ENCODE results near the gene DLX4. TPM values are rescaled to one million over a fixed set of nuclear protein-coding genes. Genes with fewer than 3 reads are reported as not detected.

Gene DLX4
- total and polyA plus RNA-seq, 5 donors = 0.09 to 0.12 TPM; not detected in 3

GRCh38 chr17:49949634-49950033, 19.4 kb upstream of the DLX4 start:
- no peak overlapping the region for H3K4me3 ChIP-seq (ENCODE audit: low read length)
- H3K27ac ChIP-seq (ENCODE audit: low read length) = no peak overlapping the region
- no peaks in the 10 kb centered on the region for H3K9me3 ChIP-seq (ENCODE audit: control insufficient read depth, low read length)
- intact Hi-C loops (cut with DNase I) = loop anchor here in 1 of 4 donors (5.0 kb wide), 1 partner anchor 48 kb away; the partner anchor contains the start of gene DLX3
- H3K4me1 ChIP-seq (ENCODE audit: control insufficient read depth, insufficient read depth, low read length) = no peaks in the 10 kb centered on the region
- ATAC-seq (no peak), DNase-seq (no peak)
- H3K27me3 ChIP-seq (ENCODE audit: control insufficient read depth, insufficient read depth) = no peaks in the 10 kb centered on the region
- 79% methylated on average over 2 of the region's 2 CpGs for WGBS

- Histone ChIP-seq H3K9me3 (ENCODE audit: control insufficient read depth, low read length) (no peaks in the 10 kb centered on the region), H3K4me1 (ENCODE audit: control insufficient read depth, insufficient read depth, low read length) (no peaks in the 10 kb centered on the region), H3K27me3 (ENCODE audit: control insufficient read depth, insufficient read depth) (no peaks in the 10 kb centered on the region), H3K4me3 (ENCODE audit: low read length) (no peak overlapping the region), H3K27ac (ENCODE audit: low read length) (no peak overlapping the region)
- intact Hi-C loops (cut with DNase I) = loop anchor here in 1 of 4 donors (5.0 kb wide), 1 partner anchor 46 kb away; the partner anchor contains the start of gene DLX3
- WGBS = 45% methylated on average over 14 of the region's 14 CpGs
- ATAC-seq (no peak), DNase-seq (peak in 1 of 3 donors; percentile 41)
These were observed 17.5 kb upstream of the DLX4 start for GRCh38 chr17:49951362-49952082.

DNA sequence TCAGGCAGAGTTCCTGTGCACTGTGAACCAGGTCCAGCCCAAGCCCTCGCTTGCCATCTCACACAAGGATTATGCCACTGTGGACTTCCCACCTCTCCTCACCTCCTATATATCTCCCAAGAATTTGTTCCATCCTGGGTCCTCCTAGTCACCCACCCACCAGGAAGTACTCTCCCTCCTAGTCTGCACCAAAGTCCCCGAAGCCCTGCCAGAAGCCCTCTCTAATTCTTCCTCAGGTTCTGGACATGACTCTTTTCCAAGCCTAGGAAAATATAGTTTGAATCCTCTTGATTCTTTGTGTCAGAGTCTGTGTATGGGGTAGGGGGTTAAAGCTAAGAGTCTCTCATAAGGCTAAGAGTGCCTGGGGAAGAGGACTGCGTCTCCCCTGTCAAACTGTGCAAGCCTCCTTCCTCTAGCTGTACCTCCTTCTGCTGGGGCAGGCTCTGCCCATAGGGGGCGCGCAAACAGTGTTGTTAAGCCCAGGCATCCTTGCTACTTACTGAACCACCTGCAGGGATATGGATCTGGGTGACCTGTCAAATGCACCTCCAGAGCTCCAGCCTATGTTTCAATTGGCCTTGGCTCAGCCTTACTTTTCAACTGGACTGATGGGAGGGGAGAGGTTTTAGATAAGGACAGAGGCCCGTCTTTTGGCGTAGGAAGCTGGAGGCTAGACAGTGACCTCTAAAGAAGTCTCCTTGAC, 16.6 kb upstream of the DLX4 start:
- Histone ChIP-seq H3K27ac (ENCODE audit: low read length) (no peak overlapping the region), H3K9me3 (ENCODE audit: control insufficient read depth, low read length) (no peaks in the 10 kb centered on the region), H3K4me1 (ENCODE audit: control insufficient read depth, insufficient read depth, low read length) (no peaks in the 10 kb centered on the region), H3K4me3 (ENCODE audit: low read length) (no peak overlapping the region), H3K27me3 (ENCODE audit: control insufficient read depth, insufficient read depth) (no peaks in the 10 kb centered on the region)
- 37% methylated on average over 7 of the region's 7 CpGs for WGBS
- ATAC-seq (peak; percentile 63 to 79), DNase-seq (peak; percentile 73 to 92 (median 90))
- intact Hi-C loops (cut with DNase I) = loop anchor here in 1 of 4 donors (5.0 kb wide), 1 partner anchor 45 kb away; the partner anchor contains the start of gene DLX3

- peak; percentile 28 to 70 for ATAC-seq
- DNase-seq = no peak
- H3K4me1 ChIP-seq (ENCODE audit: control insufficient read depth, insufficient read depth, low read length) = no peaks in the 10 kb centered on the region
- intact Hi-C loops (cut with DNase I) = loop anchor here in 1 of 4 donors (5.0 kb wide), 1 partner anchor 44 kb away; the partner anchor contains the start of gene DLX3
- no peak overlapping the region for H3K27ac ChIP-seq (ENCODE audit: low read length)
- no peak overlapping the region for H3K4me3 ChIP-seq (ENCODE audit: low read length)
- 66% methylated on average over 8 of the region's 8 CpGs for WGBS
- no peaks in the 10 kb centered on the region for H3K9me3 ChIP-seq (ENCODE audit: control insufficient read depth, low read length)
- no peaks in the 10 kb centered on the region for H3K27me3 ChIP-seq (ENCODE audit: control insufficient read depth, insufficient read depth)
These were observed 16.0 kb upstream of the DLX4 start for GRCh38 chr17:49952912-49953497.

DNA sequence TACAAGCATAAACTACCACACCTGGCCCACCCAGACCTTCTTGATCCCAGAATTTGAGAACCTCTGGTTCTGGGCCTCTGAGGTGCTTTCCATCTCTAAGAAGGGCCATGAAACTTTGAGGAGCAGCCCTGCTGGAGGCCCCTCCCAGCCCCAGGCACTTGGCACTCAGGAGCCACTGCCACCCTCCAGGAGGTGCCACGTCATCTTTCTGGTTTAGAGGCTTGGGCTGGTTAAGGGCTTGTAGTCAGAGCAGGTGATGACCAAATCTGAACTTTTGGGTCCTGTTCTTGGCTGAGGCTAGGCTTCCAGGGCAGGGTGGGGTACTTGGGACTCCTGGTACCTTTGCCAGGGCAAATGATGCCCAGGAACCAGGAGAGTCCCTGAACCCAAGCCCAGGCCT, 13.8 kb upstream of the DLX4 start:
- Histone ChIP-seq H3K4me1 (ENCODE audit: control insufficient read depth, insufficient read depth, low read length) (no peaks in the 10 kb centered on the region), H3K27me3 (ENCODE audit: control insufficient read depth, insufficient read depth) (no peaks in the 10 kb centered on the region), H3K9me3 (ENCODE audit: control insufficient read depth, low read length) (no peaks in the 10 kb centered on the region), H3K4me3 (ENCODE audit: low read length) (no peak overlapping the region), H3K27ac (ENCODE audit: low read length) (no peak overlapping the region)
- intact Hi-C loops (cut with DNase I) = no loop called here
- ATAC-seq (no peak), DNase-seq (peak in 1 of 3 donors; percentile 12)
- WGBS = 79% methylated on average over 1 of the region's 1 CpG

- H3K27ac ChIP-seq (ENCODE audit: low read length) = no peak overlapping the region
- ATAC-seq (no peak), DNase-seq (peak in 1 of 3 donors; percentile 6)
- intact Hi-C loops (cut with DNase I) = no loop called here
- 57% methylated on average over 4 of the region's 4 CpGs for WGBS
- H3K27me3 ChIP-seq (ENCODE audit: control insufficient read depth, insufficient read depth) = no peaks in the 10 kb centered on the region
- H3K4me1 ChIP-seq (ENCODE audit: control insufficient read depth, insufficient read depth, low read length) = no peaks in the 10 kb centered on the region
- no peaks in the 10 kb centered on the region for H3K9me3 ChIP-seq (ENCODE audit: control insufficient read depth, low read length)
- no peak overlapping the region for H3K4me3 ChIP-seq (ENCODE audit: low read length)
These were observed 12.2 kb upstream of the DLX4 start for GRCh38 chr17:49956780-49957179.

- no peaks in the 10 kb centered on the region for H3K9me3 ChIP-seq (ENCODE audit: control insufficient read depth, low read length)
- H3K4me3 ChIP-seq (ENCODE audit: low read length) = no peak overlapping the region
- intact Hi-C loops (cut with DNase I) = no loop called here
- H3K27ac ChIP-seq (ENCODE audit: low read length) = no peak overlapping the region
- DNase-seq = peak in 1 of 3 donors; percentile 3
- no peaks in the 10 kb centered on the region for H3K27me3 ChIP-seq (ENCODE audit: control insufficient read depth, insufficient read depth)
- 74% methylated on average over 3 of the region's 3 CpGs for WGBS
- no peaks in the 10 kb centered on the region for H3K4me1 ChIP-seq (ENCODE audit: control insufficient read depth, insufficient read depth, low read length)
- ATAC-seq = no peak
These were observed 11.6 kb upstream of the DLX4 start for GRCh38 chr17:49957350-49957749.

GRCh38 chr17:49958723-49959122, 10.3 kb upstream of the DLX4 start:
- Histone ChIP-seq H3K4me3 (ENCODE audit: low read length) (no peak overlapping the region), H3K9me3 (ENCODE audit: control insufficient read depth, low read length) (no peaks in the 10 kb centered on the region), H3K4me1 (ENCODE audit: control insufficient read depth, insufficient read depth, low read length) (no peaks in the 10 kb centered on the region), H3K27me3 (ENCODE audit: control insufficient read depth, insufficient read depth) (no peaks in the 10 kb centered on the region), H3K27ac (ENCODE audit: low read length) (no peak overlapping the region)
- intact Hi-C loops (cut with DNase I) = no loop called here
- WGBS = 90% methylated on average over 4 of the region's 4 CpGs
- peak in 1 of 3 donors; percentile 4 for DNase-seq
- ATAC-seq = no peak

DNA sequence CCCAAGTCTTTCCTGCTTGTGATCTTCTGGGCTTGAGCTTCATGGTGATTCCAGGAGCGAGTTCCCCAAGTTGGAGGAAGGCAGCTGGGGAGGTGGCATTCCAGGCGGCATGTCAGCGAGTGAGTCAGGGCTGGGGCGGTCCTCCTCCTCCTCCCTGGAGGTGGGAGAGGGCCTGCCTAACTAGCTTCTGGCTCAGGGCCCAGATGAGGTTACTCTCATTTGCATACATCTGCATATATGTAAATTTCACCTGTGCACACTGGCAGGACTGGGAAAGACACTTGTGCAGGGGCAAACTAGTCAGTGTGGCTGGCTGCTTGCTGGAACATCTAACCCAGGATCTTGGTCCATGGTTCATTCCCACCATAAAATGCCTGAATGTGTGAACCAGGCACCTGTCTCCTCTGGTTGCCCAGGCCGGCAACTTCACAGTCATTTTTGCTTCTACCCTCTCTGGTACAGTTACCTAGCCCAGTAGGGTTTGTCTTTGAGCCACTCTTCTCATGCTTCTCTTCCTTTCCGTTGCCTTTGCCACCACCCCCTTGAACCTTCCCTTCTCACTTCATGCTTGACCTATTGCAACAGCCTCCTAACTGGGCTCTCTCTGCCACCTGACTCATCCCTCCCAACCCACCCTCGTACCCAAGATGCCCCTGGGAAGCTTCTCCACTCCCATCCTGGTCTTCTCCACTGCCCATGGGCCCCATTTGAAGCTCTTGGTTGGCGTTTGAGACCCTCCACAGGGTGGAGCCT, 9.6 kb upstream of the DLX4 start:
- DNase-seq (peak in 1 of 3 donors; percentile 30), ATAC-seq (no peak)
- 68% methylated on average over 8 of the region's 8 CpGs for WGBS
- intact Hi-C loops (cut with DNase I) = no loop called here
- H3K9me3 ChIP-seq (ENCODE audit: control insufficient read depth, low read length) = no peaks in the 10 kb centered on the region
- no peaks in the 10 kb centered on the region for H3K27me3 ChIP-seq (ENCODE audit: control insufficient read depth, insufficient read depth)
- H3K4me3 ChIP-seq (ENCODE audit: low read length) = no peak overlapping the region
- no peak overlapping the region for H3K27ac ChIP-seq (ENCODE audit: low read length)
- H3K4me1 ChIP-seq (ENCODE audit: control insufficient read depth, insufficient read depth, low read length) = no peaks in the 10 kb centered on the region

GRCh38 chr17:49962599-49963308, 6.2 kb upstream of the DLX4 start:
- peak in 1 of 3 donors; percentile 50 for DNase-seq
- no peak overlapping the region for H3K27ac ChIP-seq (ENCODE audit: low read length)
- H3K4me1 ChIP-seq (ENCODE audit: control insufficient read depth, insufficient read depth, low read length) = no peaks in the 10 kb centered on the region
- intact Hi-C loops (cut with DNase I) = no loop called here
- H3K9me3 ChIP-seq (ENCODE audit: control insufficient read depth, low read length) = no peaks in the 10 kb centered on the region
- no peak overlapping the region for H3K4me3 ChIP-seq (ENCODE audit: low read length)
- 11% methylated on average over 11 of the region's 11 CpGs for WGBS
- H3K27me3 ChIP-seq (ENCODE audit: control insufficient read depth, insufficient read depth) = no peaks in the 10 kb centered on the region
- no peak for ATAC-seq
